HEK293T (cell line): Measurements from ENCODE around the gene SCAMP1.

Source experiments
- CTCF ChIA-PET: fragments of 350-600 bp; formaldehyde crosslinking; extraction: SDS; loops from one replicate; lab custom pipeline; 2021; ENCODE audit warnings: antibody characterized with exemption, inconsistent platforms; lab: Yijun Ruan, JAX
- POLR2A ChIA-PET: fragments of 350-600 bp; formaldehyde crosslinking; extraction: SDS; loops from one replicate; lab custom pipeline; 2020; ENCODE audit warnings: antibody characterized with exemption, inconsistent platforms; lab: Yijun Ruan, JAX
- DNase-seq: peaks from one replicate; pipeline ENCODE4 v3.0.0; 2012; ENCODE audit warnings: mixed read lengths; ENCODE audit errors: extremely low spot score
- ARNT ChIP-seq: fragments of 450-650 bp; IDR thresholded peaks from 2 replicates; pipeline ENCODE4 v1.6.1; 2017; ENCODE audit warnings: mild to moderate bottlenecking
- BHLHE40 ChIP-seq: fragments of 450-650 bp; IDR thresholded peaks from 2 replicates; pipeline ENCODE4 v1.6.1; 2016; ENCODE audit warnings: mild to moderate bottlenecking, moderate library complexity, borderline replicate concordance
- CTBP1 ChIP-seq: fragments of 450-650 bp; IDR thresholded peaks from 2 replicates; pipeline ENCODE4 v1.6.1; 2016; ENCODE audit warnings: borderline replicate concordance
- ELF4 ChIP-seq: fragments of 450-650 bp; IDR thresholded peaks from 2 replicates; pipeline ENCODE4 v1.6.1; 2017; ENCODE audit warnings: antibody characterized with exemption
- FOXA1 ChIP-seq: fragments of 450-650 bp; IDR thresholded peaks from 2 replicates; pipeline ENCODE4 v1.6.1; 2016; ENCODE audit warnings: mild to moderate bottlenecking
- FOXK2 ChIP-seq: fragments of 450-650 bp; IDR thresholded peaks from 2 replicates; pipeline ENCODE4 v1.6.1; 2016; ENCODE audit warnings: mild to moderate bottlenecking
- FOXM1 ChIP-seq: fragments of 450-650 bp; IDR thresholded peaks from 2 replicates; pipeline ENCODE4 v1.6.1; 2017; ENCODE audit warnings: mild to moderate bottlenecking, borderline replicate concordance
- HDGF ChIP-seq: fragments of 450-650 bp; IDR thresholded peaks from 2 replicates; pipeline ENCODE4 v1.6.1; 2017; ENCODE audit warnings: antibody characterized with exemption, borderline replicate concordance
- L3MBTL2 ChIP-seq: fragments of 450-650 bp; conservative IDR thresholded peaks from 2 replicates; pipeline ENCODE4 v1.6.1; 2016; ENCODE audit warnings: mild to moderate bottlenecking
- LEF1 ChIP-seq: fragments of 450-650 bp; IDR thresholded peaks from 2 replicates; pipeline ENCODE4 v1.6.1; 2017; ENCODE audit warnings: mild to moderate bottlenecking, borderline replicate concordance
- NFRKB ChIP-seq: fragments of 450-650 bp; IDR thresholded peaks from 2 replicates; pipeline ENCODE4 v1.6.1; 2016; ENCODE audit warnings: mild to moderate bottlenecking, moderate library complexity
- PKNOX1 ChIP-seq: fragments of 450-650 bp; IDR thresholded peaks from 2 replicates; pipeline ENCODE4 v1.6.1; 2016
- SP1 ChIP-seq: fragments of 450-650 bp; IDR thresholded peaks from 2 replicates; pipeline ENCODE4 v1.6.1; 2017
- SUZ12 ChIP-seq: fragments of 450-650 bp; IDR thresholded peaks from 2 replicates; pipeline ENCODE4 v1.6.1; 2016; ENCODE audit warnings: mild to moderate bottlenecking
- TARDBP ChIP-seq: fragments of 450-650 bp; IDR thresholded peaks from 2 replicates; pipeline ENCODE4 v1.6.1; 2016
- ZNF384 ChIP-seq: fragments of 450-650 bp; IDR thresholded peaks from 2 replicates; pipeline ENCODE4 v1.6.1; 2016

Gene SCAMP1

DNA sequence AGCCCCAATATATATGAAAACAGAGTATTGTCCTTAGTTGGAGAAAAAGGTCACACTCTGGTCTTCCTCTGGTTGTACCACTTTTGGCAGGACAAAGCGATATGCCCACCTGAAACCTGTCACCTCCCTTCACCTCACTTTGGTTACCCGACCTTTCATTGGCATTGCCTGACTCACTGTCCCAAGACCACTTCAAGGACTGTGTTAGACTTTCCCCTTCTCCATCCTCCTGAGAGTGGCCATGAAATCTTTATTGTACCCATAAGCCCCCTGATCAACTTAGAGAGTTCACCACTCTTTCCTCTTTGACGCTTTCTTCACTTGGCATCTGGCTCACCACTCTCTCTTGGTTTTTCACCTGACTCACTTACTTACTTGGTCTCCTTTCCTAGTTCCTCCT lies 33.5 kb upstream of the SCAMP1 start:
- DNase-seq, result no peak
- ChIA-PET CTCF (interaction anchor here (0.5 kb wide), 1 partner anchor 691 kb away, joined by 3 read pairs; no protein-coding TSS in a partner anchor), POLR2A (no interaction called here)
- TF ChIP-seq FOXA1, result no peak
- TF ChIP-seq CTBP1, result no peak
- no peak for TF ChIP-seq SUZ12
- TF ChIP-seq ARNT, result no peak
- TF ChIP-seq PKNOX1, result no peak
- TF ChIP-seq SP1, result no peak
- TF ChIP-seq LEF1, result no peak
- no peak for TF ChIP-seq FOXM1
- TF ChIP-seq ZNF384, result no peak
- no peak for TF ChIP-seq BHLHE40
- no peak for TF ChIP-seq FOXK2
- TF ChIP-seq TARDBP, result no peak
- no peak for TF ChIP-seq L3MBTL2
- TF ChIP-seq HDGF, result no peak

DNA sequence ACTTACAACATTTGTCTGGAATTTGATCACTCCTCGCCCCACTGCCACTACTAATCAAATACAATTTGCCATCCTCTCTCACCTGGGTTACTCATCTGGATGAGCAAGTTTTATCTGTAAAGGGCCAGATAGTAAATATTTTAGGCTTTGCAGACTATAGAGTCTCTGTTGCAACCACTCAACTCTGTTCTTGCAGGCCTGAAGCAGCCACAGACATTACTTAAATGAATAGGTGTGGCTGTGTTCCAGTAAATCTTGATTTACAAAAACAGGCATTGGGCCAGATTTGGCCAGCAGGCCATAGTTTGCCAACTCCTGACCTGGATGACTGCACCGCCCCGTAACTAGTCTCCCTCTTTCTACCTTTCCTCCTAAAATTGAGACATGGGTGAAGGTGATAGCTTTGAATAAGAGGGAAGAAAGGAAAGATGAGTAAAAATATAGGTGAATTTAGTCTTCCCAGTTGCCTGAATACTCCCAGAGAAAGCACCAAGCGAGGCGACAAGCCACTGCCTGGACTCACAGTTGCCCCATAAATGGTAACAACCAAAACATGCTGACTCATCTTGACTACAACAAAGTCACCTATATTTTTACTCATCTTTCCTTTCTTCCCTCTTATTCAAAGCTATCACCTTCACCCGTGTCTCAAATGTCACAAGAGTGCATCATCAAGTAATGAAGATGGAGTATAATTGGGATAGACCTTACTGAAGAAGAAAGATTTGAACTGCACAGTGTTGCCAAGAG lies 32.5 kb upstream of the SCAMP1 start:
- DNase-seq, result no peak
- TF ChIP-seq SP1 (no peak), L3MBTL2 (no peak), CTBP1 (no peak), TARDBP (no peak), ZNF384 (no peak), PKNOX1 (no peak), HDGF (no peak), ARNT (no peak), FOXK2 (no peak), FOXA1 (no peak), BHLHE40 (no peak), FOXM1 (no peak)
- ChIA-PET POLR2A (no interaction called here), CTCF (no interaction called here)

DNA sequence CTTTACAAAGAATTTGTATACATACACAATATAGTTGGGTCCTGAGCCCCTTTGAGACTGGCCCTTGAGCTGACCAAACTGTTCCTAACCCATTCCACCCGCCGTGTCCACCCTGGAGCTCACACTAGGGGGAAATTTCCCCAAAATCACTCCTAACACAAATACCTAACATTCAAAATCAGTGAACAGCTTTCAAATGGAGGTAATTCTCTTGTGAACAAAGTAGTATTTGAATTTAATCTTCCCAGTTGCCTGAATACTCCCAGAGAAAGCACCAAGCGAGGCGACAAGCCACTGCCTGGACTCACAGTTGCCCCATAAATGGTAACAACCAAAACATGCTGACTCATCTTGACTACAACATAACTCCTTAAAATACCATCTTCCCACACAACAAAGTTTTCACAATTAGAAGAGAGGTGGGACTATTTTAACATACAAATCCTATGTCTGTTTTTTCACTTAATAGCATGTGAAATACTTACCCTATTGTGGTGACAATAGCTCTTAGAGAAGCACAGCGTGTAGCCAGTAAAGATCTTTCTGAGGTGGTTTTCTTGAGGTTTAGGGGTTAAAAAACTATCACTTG lies 31.7 kb upstream of the SCAMP1 start:
- no peak for DNase-seq
- TF ChIP-seq PKNOX1 (no peak), FOXK2 (no peak), LEF1 (no peak), ELF4 (no peak), L3MBTL2 (no peak), FOXA1 (no peak), SP1 (no peak), NFRKB (no peak)
- ChIA-PET POLR2A (no interaction called here), CTCF (interaction anchor here (0.8 kb wide), 1 partner anchor 8 kb away, joined by 3 read pairs; no protein-coding TSS in a partner anchor)

- CTCF ChIA-PET, result no interaction called here
- no peak for TF ChIP-seq L3MBTL2
- TF ChIP-seq CTBP1, result no peak
- no peak for TF ChIP-seq BHLHE40
- TF ChIP-seq HDGF, result no peak
- POLR2A ChIA-PET, result interaction anchor here (0.7 kb wide), 1 partner anchor 15 kb away, joined by 3 read pairs; no protein-coding TSS in a partner anchor
- DNase-seq, result no peak
Observed at GRCh38 chr5:78331523-78332080, 28.8 kb upstream of the SCAMP1 start.

- CTCF ChIA-PET, result no interaction called here
- no peak for DNase-seq
- POLR2A ChIA-PET, result interaction anchor here (1.4 kb wide), 1 partner anchor 41 kb away, joined by 3 read pairs; no protein-coding TSS in a partner anchor
- no peak for TF ChIP-seq ELF4
- no peak for TF ChIP-seq SP1
- no peak for TF ChIP-seq PKNOX1
- TF ChIP-seq SUZ12, result no peak
- no peak for TF ChIP-seq LEF1
Observed at GRCh38 chr5:78334811-78335210, 25.6 kb upstream of the SCAMP1 start.
